Cardiac septum (tissue), 1 donor: ENCODE measurements around the gene ASGR1. TPM values are rescaled to one million over a fixed set of nuclear protein-coding genes. Genes with fewer than 3 reads are reported as not detected.
"Not testable (repeated sequence)": the region's sequence is repeated elsewhere in the genome, so short reads cannot be mapped to it uniquely, and the experiment has no call there.

Experiments used
- DNase-seq: peaks from one replicate; pipeline ENCODE4 v3.0.0-alpha.2; 2020; ENCODE audit warnings: low spot score
- intact Hi-C: fragments of 100-400 bp; cut with DNase I; formaldehyde crosslinking; loops from one replicate; pipeline ENCODE4 v1.14.0; 2022
- total RNA-seq: library from RNA; stranded (reverse); fragmentation: NEBNext Ultra II Directional; extraction: Animal tissue kit (Norgen Biotek cat#: 25700); gene quantifications from one replicate; pipeline ENCODE4 v1.2.1, GENCODE V29; 2021
- donor health status: DM: no; HTN: no; CAD: no.

The ASGR1 gene
- total RNA-seq, 1 donor from 2014 or later = 0.54 TPM

- intact Hi-C loops, DNase-seq: not testable (repeated sequence)
Observed at GRCh38 chr17:7172522-7173191, 6.5 kb downstream of the ASGR1 start.

DNA sequence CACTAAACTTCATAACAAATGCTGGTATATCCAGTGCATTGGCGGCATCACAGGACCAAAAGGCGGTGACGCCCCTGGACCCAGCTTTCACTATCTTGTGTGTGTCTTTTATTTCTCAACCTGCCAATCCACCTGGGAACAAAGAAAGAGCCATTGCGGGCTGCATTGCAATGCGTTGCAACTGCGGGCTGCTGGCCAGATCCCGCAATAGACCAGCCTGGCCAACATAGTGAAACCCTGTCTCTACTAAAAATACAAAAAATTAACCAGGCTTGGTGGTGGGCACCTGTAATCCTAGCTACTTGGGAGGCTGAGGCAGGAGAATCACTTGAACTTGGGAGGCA is 9.6 kb downstream of the ASGR1 start:
- intact Hi-C loops, DNase-seq: not testable (repeated sequence)

GRCh38 chr17:7168841-7169564 is 10.2 kb downstream of the ASGR1 start:
- intact Hi-C loops, DNase-seq: not testable (repeated sequence)

DNA sequence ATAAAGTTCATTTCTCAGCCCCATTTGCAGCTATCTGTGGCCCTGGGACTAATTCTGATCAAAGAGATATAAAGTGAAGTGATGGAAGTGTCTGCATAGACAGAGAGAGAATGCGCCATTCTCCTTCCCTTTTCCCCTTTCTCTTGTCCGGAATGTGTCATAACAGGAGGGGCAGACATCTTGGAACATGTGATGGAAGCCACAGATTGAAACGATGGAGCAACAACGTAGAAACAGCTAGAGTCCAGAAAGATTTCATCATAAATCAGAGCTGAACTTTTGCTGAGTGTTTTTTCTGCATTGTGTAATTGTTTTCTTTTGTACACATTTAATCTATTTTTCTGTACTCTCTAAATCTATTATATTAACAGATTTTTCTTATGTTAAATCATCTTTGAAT is 11.3 kb downstream of the ASGR1 start:
- intact Hi-C loops = no loop called here
- no peak for DNase-seq

DNA sequence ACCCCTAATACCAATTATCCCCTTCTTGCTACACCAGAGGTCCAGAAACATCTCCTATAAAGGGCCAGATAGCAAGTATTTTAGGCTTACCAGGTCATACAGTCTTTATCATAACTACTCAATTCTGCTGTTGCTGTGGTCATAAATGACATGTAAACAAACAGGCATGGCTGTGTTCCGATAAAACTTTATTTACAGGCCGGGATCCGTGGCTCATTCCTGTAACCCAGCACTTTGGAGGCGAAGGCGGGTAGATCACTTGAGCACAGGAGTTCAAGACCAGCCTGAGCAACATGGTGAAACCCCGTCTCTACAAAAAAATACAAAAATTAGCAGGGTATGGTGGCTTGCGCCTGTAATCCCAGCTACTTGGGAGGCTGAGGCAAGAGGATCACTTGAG is 12.3 kb downstream of the ASGR1 start:
- DNase-seq = no peak
- intact Hi-C loops = no loop called here

DNA sequence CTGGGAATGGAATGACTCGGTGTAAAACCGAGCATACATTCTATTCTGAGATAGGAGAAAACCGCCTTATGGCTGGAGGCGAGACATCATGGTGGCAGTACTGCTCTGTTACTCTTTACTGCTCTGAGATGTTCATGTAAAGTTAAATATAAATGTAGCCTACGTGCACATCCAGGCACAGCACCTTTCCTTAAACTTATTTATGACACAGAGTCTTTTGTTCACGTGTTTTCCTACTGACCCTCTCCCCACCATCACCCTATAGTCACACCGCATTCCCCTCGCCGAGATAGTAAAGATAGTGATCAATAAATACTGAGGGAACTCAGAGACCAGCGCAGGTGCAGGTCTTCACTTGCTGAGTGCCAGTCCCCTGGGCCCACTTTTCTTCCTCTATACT is 19.6 kb downstream of the ASGR1 start:
- intact Hi-C loops, DNase-seq: not testable (repeated sequence)

DNA sequence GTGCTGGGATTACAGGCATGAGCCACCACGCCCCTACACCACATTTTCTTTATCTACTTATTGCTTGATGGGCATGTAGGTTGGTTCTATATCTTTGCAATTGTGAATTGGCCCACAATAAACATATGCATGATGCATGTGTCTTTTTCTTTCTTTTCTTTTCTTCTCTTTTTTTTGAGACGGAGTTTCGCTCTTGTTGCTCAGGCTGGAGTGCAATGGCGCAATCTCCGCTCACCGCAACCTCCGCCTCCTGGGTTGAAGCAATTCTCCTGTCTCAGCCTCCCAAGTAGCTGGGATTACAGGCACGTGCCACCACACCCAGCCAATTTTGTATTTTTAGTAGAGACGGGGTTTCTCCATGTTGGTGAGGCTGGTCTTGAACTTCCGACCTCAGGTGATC is 20.7 kb downstream of the ASGR1 start:
- DNase-seq, intact Hi-C loops: not testable (repeated sequence)

DNA sequence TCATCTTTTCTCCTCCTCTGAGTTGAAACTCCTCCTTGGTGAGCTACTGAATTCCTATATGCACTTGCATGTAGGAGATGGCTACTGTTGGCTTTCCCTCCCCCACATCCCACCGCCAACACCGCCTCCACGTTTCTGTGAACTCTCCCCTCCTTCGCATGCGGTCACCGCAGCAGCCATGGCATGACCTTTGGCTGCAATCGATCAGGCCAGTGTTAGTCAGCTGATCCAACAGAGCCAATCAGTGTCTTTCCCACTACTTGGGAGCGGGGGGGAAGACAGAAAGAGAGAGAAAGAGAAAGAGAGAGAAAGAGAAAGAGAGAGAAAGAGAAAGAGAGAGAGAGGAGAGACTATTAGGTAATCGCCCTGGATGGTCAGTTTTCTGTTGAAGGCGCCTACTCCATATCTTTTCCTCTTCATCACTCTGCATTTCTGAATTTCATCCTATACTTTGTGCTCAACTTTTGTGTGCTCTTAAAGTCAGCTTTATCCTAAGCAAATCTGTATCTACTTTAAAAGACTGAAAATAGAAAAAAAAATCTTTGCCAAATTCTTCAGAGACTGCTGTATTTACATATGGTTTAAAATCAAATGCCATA is 22.7 kb downstream of the ASGR1 start:
- no peak for DNase-seq
- intact Hi-C loops = no loop called here

DNA sequence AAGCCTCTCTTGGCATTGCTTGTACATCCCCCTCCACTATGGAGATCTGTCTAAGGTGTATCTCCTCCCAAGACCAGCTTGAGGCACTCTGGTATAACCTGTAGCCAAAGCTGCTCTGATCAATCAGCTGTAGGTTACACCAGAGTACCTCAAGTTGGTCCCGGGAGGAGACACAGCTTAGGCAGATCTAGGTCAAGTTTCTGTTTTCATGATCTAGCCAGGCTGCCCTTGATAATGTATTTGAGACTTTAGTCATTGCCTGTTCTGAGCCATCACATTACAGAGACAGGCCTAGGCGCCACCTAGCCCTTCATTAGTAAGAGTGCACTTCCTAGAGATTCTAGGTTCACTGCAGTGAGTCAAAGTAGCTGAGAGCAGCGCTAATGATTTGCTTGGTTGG is 31.4 kb downstream of the ASGR1 start:
- DNase-seq = no peak
- intact Hi-C loops = no loop called here

DNA sequence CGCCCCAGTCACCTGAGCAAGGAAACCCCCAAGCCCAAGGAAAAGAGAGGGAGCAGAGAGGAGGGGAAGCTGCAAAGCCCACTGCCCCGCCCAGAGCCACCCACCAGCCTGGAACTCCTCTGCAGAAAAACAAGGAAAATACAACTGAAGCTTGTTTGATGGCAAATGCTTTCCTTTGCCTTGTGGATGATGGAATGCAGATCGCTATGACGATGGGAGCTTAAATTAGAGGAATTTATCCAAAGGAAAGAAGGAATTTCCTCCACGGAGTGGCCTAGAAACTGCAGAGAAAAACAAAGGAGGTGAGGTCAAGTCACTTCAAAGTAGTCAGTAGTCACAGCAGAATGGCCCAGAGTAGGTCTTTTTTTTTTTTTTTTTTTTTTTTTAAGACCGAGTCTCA is 33.1 kb downstream of the ASGR1 start:
- intact Hi-C loops = no loop called here
- DNase-seq = no peak

DNA sequence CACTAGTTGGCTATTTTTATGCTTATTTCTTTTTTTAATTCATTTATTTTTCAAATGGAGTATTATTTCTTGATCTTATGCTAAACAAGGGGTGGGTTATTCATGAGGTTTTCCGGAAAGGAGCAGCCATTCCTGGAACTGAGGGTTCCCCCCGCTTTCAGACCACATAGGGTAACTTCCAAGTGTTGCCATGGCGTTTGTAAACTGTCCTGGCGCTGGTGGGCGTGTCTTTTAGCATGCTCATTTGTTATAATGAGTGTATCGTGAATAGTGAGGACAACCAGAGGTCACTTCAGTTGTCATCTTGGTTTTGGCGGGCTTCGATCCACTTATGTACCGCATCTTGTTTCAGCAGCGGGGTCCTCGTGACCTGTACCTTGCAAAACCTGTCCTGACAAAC is 35.0 kb downstream of the ASGR1 start:
- intact Hi-C loops = no loop called here
- DNase-seq = no peak

DNA sequence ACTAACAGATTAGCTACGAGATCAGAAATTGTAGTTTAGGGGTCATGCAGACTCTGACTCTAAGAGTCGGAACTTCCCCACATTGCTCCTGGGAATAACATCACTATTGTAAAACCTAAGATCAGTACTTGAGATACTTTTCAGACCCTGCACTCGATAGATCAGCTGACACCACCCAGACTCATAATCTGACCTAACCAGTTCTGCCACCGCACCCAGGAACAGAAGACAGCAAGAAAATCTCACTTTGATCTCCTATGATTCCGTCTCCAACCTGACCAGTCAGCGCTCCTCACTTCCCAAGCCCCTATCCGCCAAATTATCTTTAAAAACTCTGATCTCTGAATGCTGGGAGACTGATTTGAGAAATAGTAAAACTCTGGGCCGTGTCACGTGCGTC is 37.3 kb downstream of the ASGR1 start:
- DNase-seq = no peak
- intact Hi-C loops = no loop called here

GRCh38 chr17:7139400-7139799 is 39.8 kb downstream of the ASGR1 start:
- DNase-seq = no peak
- intact Hi-C loops = loop anchor here (10.0 kb wide), 1 partner anchor 225 kb away; no protein-coding TSS in a partner anchor

DNA sequence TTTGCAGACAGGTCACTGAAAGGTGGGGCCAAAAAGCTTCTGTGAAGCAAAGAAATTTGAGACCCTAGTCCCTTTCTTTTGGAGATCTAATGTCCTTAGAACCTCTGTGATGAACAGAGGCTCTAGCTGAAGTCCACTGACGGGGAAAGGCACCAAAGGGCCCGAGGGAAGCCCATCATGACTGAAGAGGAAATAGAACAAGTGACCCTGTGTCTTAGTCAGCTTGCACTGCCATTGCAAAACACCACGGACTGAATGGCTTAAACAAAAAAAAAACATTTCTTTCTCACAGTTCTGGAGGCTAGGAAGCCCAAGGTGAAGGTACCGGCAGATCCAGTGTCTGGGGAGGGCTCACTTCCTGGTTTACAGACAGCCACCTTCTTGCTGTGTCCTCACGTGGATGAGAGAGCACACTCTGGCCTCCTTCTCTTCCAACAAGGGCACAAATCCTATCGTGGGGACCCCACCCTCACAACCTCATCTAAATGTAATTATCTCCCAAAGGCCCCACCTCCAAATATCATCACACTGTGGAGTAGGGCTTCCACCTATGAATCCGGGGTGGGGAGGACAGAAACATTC is 40.3 kb downstream of the ASGR1 start:
- intact Hi-C loops = loop anchor here (10.0 kb wide), 1 partner anchor 224 kb away; no protein-coding TSS in a partner anchor
- no peak for DNase-seq

- intact Hi-C loops = loop anchor here (10.0 kb wide), 1 partner anchor 223 kb away; no protein-coding TSS in a partner anchor
- DNase-seq = no peak
Observed at GRCh38 chr17:7137171-7137943, 41.8 kb downstream of the ASGR1 start.

DNA sequence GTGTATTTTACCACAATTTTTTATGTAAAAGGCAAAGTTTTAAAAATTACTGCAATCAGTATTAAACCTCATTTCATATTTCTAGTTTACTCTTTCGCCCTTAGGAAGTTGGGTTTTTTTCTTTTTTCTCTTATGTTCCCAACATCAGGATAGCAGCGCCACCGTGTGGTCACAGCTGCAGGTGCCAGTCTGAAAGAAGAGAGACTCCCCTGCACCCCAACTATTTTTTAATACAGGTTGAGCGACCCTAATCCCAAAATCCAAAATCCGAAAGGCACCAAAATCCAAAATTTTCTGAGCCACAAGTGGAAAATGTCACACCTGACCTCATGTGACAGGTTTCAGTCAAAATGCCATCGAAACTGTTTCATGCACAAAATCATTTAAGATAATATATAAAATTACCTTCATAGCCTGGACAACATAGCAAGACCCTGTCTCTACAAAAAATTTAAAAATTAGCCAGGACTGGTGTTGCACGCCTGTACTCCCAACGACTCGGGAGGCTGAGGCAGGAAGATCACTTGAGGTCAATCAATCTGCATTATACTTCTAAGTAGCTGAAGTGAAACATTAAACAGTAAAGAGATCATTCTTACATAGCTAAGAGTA is 42.8 kb downstream of the ASGR1 start:
- DNase-seq = peak; percentile 81
- intact Hi-C loops = loop anchor here (10.0 kb wide), 1 partner anchor 222 kb away; no protein-coding TSS in a partner anchor

- intact Hi-C loops = loop anchor here (2.0 to 10.0 kb wide), 2 partner anchors 81 to 219 kb away; no protein-coding TSS in a partner anchor
- DNase-seq = no peak
Observed at GRCh38 chr17:7133916-7134315, 45.3 kb downstream of the ASGR1 start.

- DNase-seq = no peak
Observed at GRCh38 chr17:7133424-7133823, 45.7 kb downstream of the ASGR1 start.

DNA sequence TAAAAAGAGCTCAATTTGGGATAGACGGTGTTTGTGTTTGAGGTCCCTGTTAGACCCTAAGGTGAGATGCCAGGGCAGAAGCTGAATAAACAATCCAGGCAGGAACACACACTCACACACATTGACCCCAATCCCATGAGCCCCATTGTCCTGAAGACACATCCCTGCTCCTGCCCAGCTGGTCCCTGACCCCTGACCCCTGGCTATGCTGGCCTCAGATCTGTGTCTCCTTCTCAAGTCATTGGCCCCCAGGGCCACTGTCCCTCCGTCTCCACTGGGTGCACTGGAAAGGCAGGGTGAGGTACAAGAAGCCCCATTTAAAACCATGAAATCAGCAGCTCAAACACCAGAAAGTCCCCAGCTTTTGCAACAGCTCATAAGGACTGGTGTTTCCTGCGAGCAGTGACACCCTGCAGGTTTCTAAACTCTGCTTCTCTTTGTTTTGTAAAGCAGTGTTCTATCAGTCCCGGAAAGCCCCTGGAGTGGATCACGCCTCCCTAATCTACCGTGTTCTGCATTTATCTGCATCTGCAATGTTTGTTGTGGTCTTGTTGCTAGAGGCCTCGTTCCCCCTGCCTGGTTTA is 46.6 kb downstream of the ASGR1 start:
- intact Hi-C loops = loop anchor here (10.0 kb wide), 1 partner anchor 218 kb away; no protein-coding TSS in a partner anchor
- no peak for DNase-seq

More at GRCh38 chr17:7133424-7133823, 45.7 kb downstream of the ASGR1 start:
- intact Hi-C loops = loop anchor here (10.0 kb wide), 1 partner anchor 219 kb away; no protein-coding TSS in a partner anchor
